Raji (cell line): Measurements from ENCODE around the gene FAM193A.

Experiments
- POLR2A ChIP-seq: IDR thresholded peaks from 2 replicates; pipeline ENCODE4 v1.6.1; 2011; ENCODE audit warnings: low read depth, low read length, control low read depth; ENCODE audit not compliant: insufficient read depth

The FAM193A gene

GRCh38 chr4:2651546-2651945, 115.1 kb downstream of the FAM193A start:
- no peak for TF ChIP-seq POLR2A

GRCh38 chr4:2651998-2652397, 115.6 kb downstream of the FAM193A start:
- TF ChIP-seq POLR2A, result no peak

GRCh38 chr4:2652415-2653160, 116.1 kb downstream of the FAM193A start:
- no peak for TF ChIP-seq POLR2A

GRCh38 chr4:2660596-2661211, 124.3 kb downstream of the FAM193A start:
- no peak for TF ChIP-seq POLR2A

- no peak for TF ChIP-seq POLR2A
Observed at GRCh38 chr4:2662598-2662997, 126.2 kb downstream of the FAM193A start.

- no peak for TF ChIP-seq POLR2A
Observed at GRCh38 chr4:2663275-2663674, 126.8 kb downstream of the FAM193A start.

GRCh38 chr4:2666722-2667247, 130.3 kb downstream of the FAM193A start:
- TF ChIP-seq POLR2A, result no peak

- no peak for TF ChIP-seq POLR2A
Observed at GRCh38 chr4:2667428-2667827, 131.0 kb downstream of the FAM193A start.

GRCh38 chr4:2671267-2671895, 134.9 kb downstream of the FAM193A start:
- no peak for TF ChIP-seq POLR2A

- TF ChIP-seq POLR2A, result no peak
Observed at GRCh38 chr4:2672082-2672481, 135.6 kb downstream of the FAM193A start.

- TF ChIP-seq POLR2A, result no peak
Observed at GRCh38 chr4:2672700-2673099, 136.3 kb downstream of the FAM193A start.

GRCh38 chr4:2673157-2673556, 136.7 kb downstream of the FAM193A start:
- TF ChIP-seq POLR2A, result no peak

GRCh38 chr4:2684486-2684885, 148.0 kb downstream of the FAM193A start:
- TF ChIP-seq POLR2A, result no peak

GRCh38 chr4:2685541-2685940, 149.1 kb downstream of the FAM193A start:
- TF ChIP-seq POLR2A, result no peak

- TF ChIP-seq POLR2A, result no peak
Observed at GRCh38 chr4:2686379-2687265, 150.2 kb downstream of the FAM193A start.
